ENCODE measurements around the gene RNF208. TPM values are rescaled to one million over a fixed set of nuclear protein-coding genes. Genes with fewer than 3 reads are reported as not detected.
A peak's percentile ranks its signal among the peaks of the same experiment; 100 is the strongest.

RNF208 gene
- total and polyA plus RNA-seq, 2 donors (not counting 1 experiment from before 2014, with no cell fraction given): 0.14 to 0.33 TPM

DNA sequence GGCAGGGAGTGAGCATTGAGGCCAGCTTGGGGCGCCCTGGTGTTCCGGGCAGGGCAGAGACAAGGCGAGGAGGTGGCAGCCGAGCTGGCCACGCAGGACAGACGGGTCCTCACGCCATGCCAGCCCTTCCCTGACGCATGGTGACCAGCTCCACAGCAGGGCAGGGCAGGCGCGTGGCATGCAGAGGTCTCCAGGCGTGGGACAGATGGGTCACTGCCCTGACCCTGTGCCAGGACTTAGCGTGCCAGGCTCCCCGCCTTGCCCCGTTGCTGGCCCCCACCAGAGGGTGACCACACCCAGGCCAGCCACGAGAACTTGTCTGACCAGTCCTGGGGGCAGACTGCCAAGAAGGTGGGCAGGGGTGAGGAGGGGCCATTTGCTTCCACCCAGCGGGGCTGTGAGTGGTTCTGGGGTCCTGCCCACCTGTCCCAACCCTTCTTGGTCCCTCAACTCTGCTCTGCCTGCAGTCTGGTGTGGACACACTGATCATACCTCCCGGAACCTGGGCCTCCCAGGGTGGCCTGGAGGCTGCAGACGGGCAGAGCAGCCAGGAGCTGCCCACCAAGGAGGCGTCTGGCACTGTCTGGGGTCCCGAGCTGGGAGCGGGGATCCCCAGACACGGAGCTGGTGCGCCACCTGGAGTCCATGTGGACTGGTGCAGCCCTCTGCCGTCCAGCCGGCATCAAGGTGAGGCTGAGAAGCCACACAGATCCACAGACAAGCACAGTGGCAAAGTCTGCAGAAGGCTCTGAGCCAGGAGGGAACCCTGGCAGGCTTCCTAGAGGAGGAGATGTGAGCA is 5.2 kb upstream of the RNF208 start, which contains the start of gene RNF224:
Gene RNF224, plus strand, starts transcription at position 449 of the 799 bp plus-strand sequence. CDS start 834 bp downstream, outside the sequence.
- H3K4me1 ChIP-seq (ENCODE audit: control insufficient read depth, extremely low read depth, insufficient read depth, low read length): peaks cover 3% of the 10 kb centered on the region
- no peak within 1 kb of the TSS for H3K27ac ChIP-seq (ENCODE audit: insufficient read depth, low read length)
- H4K20me1 ChIP-seq (ENCODE audit: control insufficient read depth, extremely low read depth, insufficient read depth, low read length): no peaks in the 10 kb centered on the region
- TF ChIP-seq, protein P1, sequence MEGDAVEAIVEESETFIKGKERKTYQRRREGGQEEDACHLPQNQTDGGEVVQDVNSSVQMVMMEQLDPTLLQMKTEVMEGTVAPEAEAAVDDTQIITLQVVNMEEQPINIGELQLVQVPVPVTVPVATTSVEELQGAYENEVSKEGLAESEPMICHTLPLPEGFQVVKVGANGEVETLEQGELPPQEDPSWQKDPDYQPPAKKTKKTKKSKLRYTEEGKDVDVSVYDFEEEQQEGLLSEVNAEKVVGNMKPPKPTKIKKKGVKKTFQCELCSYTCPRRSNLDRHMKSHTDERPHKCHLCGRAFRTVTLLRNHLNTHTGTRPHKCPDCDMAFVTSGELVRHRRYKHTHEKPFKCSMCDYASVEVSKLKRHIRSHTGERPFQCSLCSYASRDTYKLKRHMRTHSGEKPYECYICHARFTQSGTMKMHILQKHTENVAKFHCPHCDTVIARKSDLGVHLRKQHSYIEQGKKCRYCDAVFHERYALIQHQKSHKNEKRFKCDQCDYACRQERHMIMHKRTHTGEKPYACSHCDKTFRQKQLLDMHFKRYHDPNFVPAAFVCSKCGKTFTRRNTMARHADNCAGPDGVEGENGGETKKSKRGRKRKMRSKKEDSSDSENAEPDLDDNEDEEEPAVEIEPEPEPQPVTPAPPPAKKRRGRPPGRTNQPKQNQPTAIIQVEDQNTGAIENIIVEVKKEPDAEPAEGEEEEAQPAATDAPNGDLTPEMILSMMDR (conservative IDR thresholded peaks at IDR 0.05 in 1 of 2, IDR thresholded peaks at IDR 0.05 in 1 of 2; ENCODE audit: low read depth in 1 of 2, low read length in 2 of 2): peak; percentile 66 to 83
- TF ChIP-seq EZH2 (IDR thresholded peaks at IDR 0.05; ENCODE audit: low read length, missing control alignments): no peak
- no peak within 1 kb of the TSS for H3K9ac ChIP-seq (ENCODE audit: insufficient read depth, low read length)
- H3K27me3 ChIP-seq (ENCODE audit: control insufficient read depth, insufficient read depth, low read length): no peaks in the 10 kb centered on the region
- H3K9me3 ChIP-seq (ENCODE audit: control insufficient read depth, insufficient read depth, low read depth, low read length): no peaks in the 10 kb centered on the region
- no peak within 1 kb of the TSS for H2AFZ ChIP-seq (ENCODE audit: low read length)
- H3K4me2 ChIP-seq (ENCODE audit: extremely low read depth, insufficient read depth, low read length): no peak within 1 kb of the TSS
- H3K79me2 ChIP-seq (ENCODE audit: control insufficient read depth, insufficient read depth, low read length): no peaks in the 10 kb centered on the region
- no peak within 1 kb of the TSS for H3K4me3 ChIP-seq (replicated peaks in 1 of 4; ENCODE audit: control extremely low read depth in 1 of 4, insufficient read depth in 1 of 4, low read depth in 3 of 4, low read length in 4 of 4)
- DNase-seq (ENCODE audit: low read depth in 2 of 2): peak; percentile 49 to 63
- H3K36me3 ChIP-seq (ENCODE audit: control insufficient read depth, insufficient read depth, low read length): no peaks in the 10 kb centered on the region

DNA sequence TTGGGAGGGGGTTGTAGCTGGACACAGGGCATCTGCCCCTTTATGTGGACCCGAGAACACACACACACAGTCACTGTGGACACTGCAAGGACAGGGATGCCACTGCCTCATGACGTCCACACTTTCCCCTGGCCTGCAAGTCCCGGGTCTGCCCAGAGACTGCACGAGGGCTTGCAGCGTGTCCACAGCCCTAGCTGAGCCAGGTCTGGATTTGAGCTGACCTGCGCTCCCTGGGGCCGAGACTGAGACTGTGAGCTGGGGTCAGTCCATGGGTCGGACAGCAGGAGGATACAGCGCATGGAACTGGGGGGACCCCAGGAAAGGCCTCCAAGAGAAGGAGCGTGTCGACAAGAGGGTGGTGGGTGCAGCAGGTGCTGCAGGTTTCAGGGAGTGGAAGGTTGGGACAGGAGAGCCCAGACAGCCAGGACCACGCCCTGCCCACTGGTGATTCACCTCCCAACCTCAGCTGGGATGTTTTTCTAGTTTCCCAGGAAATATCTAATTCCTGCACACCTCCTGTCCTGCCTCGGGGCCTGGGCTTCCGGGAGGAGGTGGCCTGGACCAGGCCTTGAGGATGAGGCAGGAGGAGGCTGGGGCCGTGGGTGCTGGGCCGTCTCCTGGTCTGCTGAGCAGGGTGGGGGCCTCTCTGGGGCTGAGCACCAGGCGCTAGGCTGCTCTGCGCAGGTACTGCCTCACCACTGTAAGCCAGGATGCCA is 4.5 kb upstream of the RNF208 start:
- Histone ChIP-seq H3K27ac (ENCODE audit: insufficient read depth, low read length) (no peak overlapping the region), H3K79me2 (ENCODE audit: control insufficient read depth, insufficient read depth, low read length) (no peaks in the 10 kb centered on the region), H3K4me2 (ENCODE audit: extremely low read depth, insufficient read depth, low read length) (no peak overlapping the region), H3K27me3 (ENCODE audit: control insufficient read depth, insufficient read depth, low read length) (no peaks in the 10 kb centered on the region), H3K36me3 (ENCODE audit: control insufficient read depth, insufficient read depth, low read length) (no peaks in the 10 kb centered on the region), H3K4me1 (ENCODE audit: control insufficient read depth, extremely low read depth, insufficient read depth, low read length) (peaks cover 3% of the 10 kb centered on the region), H3K9me3 (ENCODE audit: control insufficient read depth, insufficient read depth, low read depth, low read length) (no peaks in the 10 kb centered on the region), H2AFZ (ENCODE audit: low read length) (no peak overlapping the region), H3K4me3 (replicated peaks in 1 of 4; ENCODE audit: control extremely low read depth in 1 of 4, insufficient read depth in 1 of 4, low read depth in 3 of 4, low read length in 4 of 4) (no peak overlapping the region), H4K20me1 (ENCODE audit: control insufficient read depth, extremely low read depth, insufficient read depth, low read length) (no peaks in the 10 kb centered on the region), H3K9ac (ENCODE audit: insufficient read depth, low read length) (no peak overlapping the region)
- no peak for TF ChIP-seq EZH2 (IDR thresholded peaks at IDR 0.05; ENCODE audit: low read length, missing control alignments)
- TF ChIP-seq, protein P1 (conservative IDR thresholded peaks at IDR 0.05 in 1 of 2, IDR thresholded peaks at IDR 0.05 in 1 of 2; ENCODE audit: low read depth in 1 of 2, low read length in 2 of 2): no peak
- no peak for DNase-seq (ENCODE audit: low read depth in 2 of 2)

DNA sequence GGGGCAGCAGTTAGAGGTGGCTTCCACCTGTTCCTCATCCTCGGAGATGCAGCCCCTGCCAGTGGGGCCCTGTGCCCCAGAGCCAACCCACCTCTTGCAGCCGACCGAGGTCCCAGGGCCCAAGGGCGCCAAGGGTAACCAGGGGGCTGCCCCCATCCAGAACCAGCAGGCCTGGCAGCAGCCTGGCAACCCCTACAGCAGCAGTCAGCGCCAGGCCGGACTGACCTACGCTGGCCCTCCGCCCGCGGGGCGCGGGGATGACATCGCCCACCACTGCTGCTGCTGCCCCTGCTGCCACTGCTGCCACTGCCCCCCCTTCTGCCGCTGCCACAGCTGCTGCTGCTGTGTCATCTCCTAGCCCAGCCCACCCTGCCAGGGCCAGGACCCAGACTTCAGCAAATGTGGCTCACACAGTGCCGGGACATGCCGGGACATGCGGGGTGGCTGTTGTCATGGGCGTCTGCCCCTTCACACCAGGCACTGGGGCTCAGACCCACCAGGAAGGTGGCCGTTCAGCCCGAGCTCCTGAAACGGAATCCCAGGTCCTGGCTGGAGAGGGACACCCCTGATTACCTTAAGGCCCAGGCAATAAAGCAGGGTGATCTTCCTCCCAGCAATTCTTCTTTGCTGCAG is 3.8 kb upstream of the RNF208 start:
- Histone ChIP-seq H2AFZ (ENCODE audit: low read length) (no peak overlapping the region), H3K4me2 (ENCODE audit: extremely low read depth, insufficient read depth, low read length) (no peak overlapping the region)
- no peak for DNase-seq (ENCODE audit: low read depth in 2 of 2)

More for the DNA sequence above, 3.8 kb upstream of the RNF208 start:
- Histone ChIP-seq H3K27me3 (ENCODE audit: control insufficient read depth, insufficient read depth, low read length) (no peaks in the 10 kb centered on the region), H3K9me3 (ENCODE audit: control insufficient read depth, insufficient read depth, low read depth, low read length) (no peaks in the 10 kb centered on the region), H3K4me1 (ENCODE audit: control insufficient read depth, extremely low read depth, insufficient read depth, low read length) (peaks cover 3% of the 10 kb centered on the region), H3K36me3 (ENCODE audit: control insufficient read depth, insufficient read depth, low read length) (no peaks in the 10 kb centered on the region), H3K79me2 (ENCODE audit: control insufficient read depth, insufficient read depth, low read length) (no peaks in the 10 kb centered on the region), H3K9ac (ENCODE audit: insufficient read depth, low read length) (no peak overlapping the region), H3K4me3 (replicated peaks in 1 of 4; ENCODE audit: control extremely low read depth in 1 of 4, insufficient read depth in 1 of 4, low read depth in 3 of 4, low read length in 4 of 4) (no peak overlapping the region), H4K20me1 (ENCODE audit: control insufficient read depth, extremely low read depth, insufficient read depth, low read length) (no peaks in the 10 kb centered on the region), H3K27ac (ENCODE audit: insufficient read depth, low read length) (no peak overlapping the region)
- no peak for TF ChIP-seq EZH2 (IDR thresholded peaks at IDR 0.05; ENCODE audit: low read length, missing control alignments)
- TF ChIP-seq, protein P1 (conservative IDR thresholded peaks at IDR 0.05 in 1 of 2, IDR thresholded peaks at IDR 0.05 in 1 of 2; ENCODE audit: low read depth in 1 of 2, low read length in 2 of 2): no peak

Measured in fibroblast of lung (primary cell).